ENCODE data around the gene CAMSAP1. TPM values are rescaled to one million over a fixed set of nuclear protein-coding genes. Genes with fewer than 3 reads are reported as not detected.

CAMSAP1 gene
- total RNA-seq, 1 experiment from 2014 or later = 52.7 TPM

GRCh38 chr9:135782946-135783345 is 124.4 kb downstream of the CAMSAP1 start:
- H3K27me3 Mint-ChIP-seq (ENCODE audit: low read depth) = no peaks in the 10 kb centered on the region; the same call in 1 of the 2 replicates
- Histone ChIP-seq H3K56ac (ENCODE audit: insufficient read length, low read depth, low read length) (no peak overlapping the region), H3K27me3 (ENCODE audit: insufficient read depth, low read length) (no peaks in the 10 kb centered on the region), H4K20me1 (ENCODE audit: control insufficient read depth, insufficient read depth, insufficient read length) (no peaks in the 10 kb centered on the region), H2BK5ac (ENCODE audit: insufficient read length, low read length) (no peak overlapping the region), H3K18ac (ENCODE audit: insufficient read length, low read depth, low read length) (no peak overlapping the region), H3K79me1 (ENCODE audit: insufficient read depth, low read depth, low read length, poor library complexity, severe bottlenecking) (no peaks in the 10 kb centered on the region), H4K5ac (ENCODE audit: insufficient read length, low read depth, low read length) (no peak overlapping the region), H4K91ac (ENCODE audit: insufficient read length, low read depth, low read length) (no peak overlapping the region), H3K4me2 (ENCODE audit: insufficient read depth, insufficient read length, low read length) (no peak overlapping the region), H3K14ac (ENCODE audit: insufficient read depth, low read length) (no peak overlapping the region), H2BK20ac (ENCODE audit: low read depth, low read length, poor library complexity, severe bottlenecking) (no peak overlapping the region), H3K23me2 (ENCODE audit: insufficient read length, low read depth, low read length, poor library complexity, severe bottlenecking) (no peaks in the 10 kb centered on the region), H3T11ph (ENCODE audit: low read length) (no peak overlapping the region), H3K9me3 (ENCODE audit: control insufficient read depth, low read depth, low read length) (no peaks in the 10 kb centered on the region), H2BK15ac (ENCODE audit: low read depth, low read length) (no peak overlapping the region), H3K9ac (ENCODE audit: extremely low read depth, insufficient read length, low read length) (no peak overlapping the region), H3K4me1 (ENCODE audit: insufficient read depth, low read length) (no peaks in the 10 kb centered on the region), H2BK120ac (ENCODE audit: low read depth, low read length, poor library complexity, severe bottlenecking) (no peak overlapping the region), H2BK12ac (ENCODE audit: insufficient read length, low read depth, low read length) (no peak overlapping the region), H3K79me2 (ENCODE audit: insufficient read depth, low read length) (no peaks in the 10 kb centered on the region), H4K8ac (replicated peaks; ENCODE audit: insufficient read length, low read depth, low read length) (no peak overlapping the region), H2AK5ac (ENCODE audit: insufficient read length, low read length) (no peak overlapping the region), H3K23ac (ENCODE audit: insufficient read length, low read depth, low read length) (no peak overlapping the region), H2AFZ (ENCODE audit: low read length) (no peak overlapping the region), H3K4ac (ENCODE audit: low read depth, low read length) (no peak overlapping the region), H3K27ac (ENCODE audit: insufficient read length, low read depth, low read length) (no peak overlapping the region)
- TF ChIP-seq, protein P1, sequence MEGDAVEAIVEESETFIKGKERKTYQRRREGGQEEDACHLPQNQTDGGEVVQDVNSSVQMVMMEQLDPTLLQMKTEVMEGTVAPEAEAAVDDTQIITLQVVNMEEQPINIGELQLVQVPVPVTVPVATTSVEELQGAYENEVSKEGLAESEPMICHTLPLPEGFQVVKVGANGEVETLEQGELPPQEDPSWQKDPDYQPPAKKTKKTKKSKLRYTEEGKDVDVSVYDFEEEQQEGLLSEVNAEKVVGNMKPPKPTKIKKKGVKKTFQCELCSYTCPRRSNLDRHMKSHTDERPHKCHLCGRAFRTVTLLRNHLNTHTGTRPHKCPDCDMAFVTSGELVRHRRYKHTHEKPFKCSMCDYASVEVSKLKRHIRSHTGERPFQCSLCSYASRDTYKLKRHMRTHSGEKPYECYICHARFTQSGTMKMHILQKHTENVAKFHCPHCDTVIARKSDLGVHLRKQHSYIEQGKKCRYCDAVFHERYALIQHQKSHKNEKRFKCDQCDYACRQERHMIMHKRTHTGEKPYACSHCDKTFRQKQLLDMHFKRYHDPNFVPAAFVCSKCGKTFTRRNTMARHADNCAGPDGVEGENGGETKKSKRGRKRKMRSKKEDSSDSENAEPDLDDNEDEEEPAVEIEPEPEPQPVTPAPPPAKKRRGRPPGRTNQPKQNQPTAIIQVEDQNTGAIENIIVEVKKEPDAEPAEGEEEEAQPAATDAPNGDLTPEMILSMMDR (conservative IDR thresholded peaks at IDR 0.05) = no peak
- no peaks in the 10 kb centered on the region for H3K9me3 Mint-ChIP-seq
- no CpG with 5 or more reads among the region's 24 CpGs for WGBS (ENCODE audit: extremely low coverage, insufficient read length, low lambda C conversion rate)
- DNase-seq = no peak
- no peak overlapping the region; a peak in 1 of 7 replicates for H3K27ac Mint-ChIP-seq
- no peaks in the 10 kb centered on the region for H3K4me1 Mint-ChIP-seq
- no peaks in the 10 kb centered on the region for H3K36me3 Mint-ChIP-seq (ENCODE audit: insufficient read depth in 1 of 3, low read depth in 3 of 3)
- H3K4me3 Mint-ChIP-seq = no peak overlapping the region

All from H9 (cell line).